MM.1S (cell line): ENCODE measurements around the gene EDEM3.

Experiments used
- DNase-seq: peaks from one replicate; pipeline ENCODE4 v3.0.0-alpha.2; 2015
- H2AFZ ChIP-seq: fragments of 300-600 bp; sonication (generic); 2 replicates; pipeline ENCODE4 v1.6.0; 2016; ENCODE audit warnings: antibody characterized with exemption, low read length
- H3F3A ChIP-seq: fragments of 300-600 bp; sonication (generic); 2 replicates; pipeline ENCODE4 v1.6.1; 2016; ENCODE audit warnings: mild to moderate bottlenecking, antibody characterized with exemption, low read length, moderate library complexity, mixed read lengths; ENCODE audit not compliant: insufficient read depth
- H3K27ac ChIP-seq: fragments of 300-600 bp; sonication (generic); 2 replicates; pipeline ENCODE4 v1.5.1; 2016; ENCODE audit warnings: mild to moderate bottlenecking, low read length
- H3K27me3 ChIP-seq: fragments of 300-600 bp; sonication (generic); replicated peaks from 2 replicates; pipeline ENCODE4 v1.6.0; 2016; ENCODE audit warnings: low read length; ENCODE audit not compliant: insufficient read depth
- H3K36me3 ChIP-seq: fragments of 300-600 bp; sonication (generic); replicated peaks from 2 replicates; pipeline ENCODE4 v1.6.1; 2016; ENCODE audit warnings: mild to moderate bottlenecking, low read length, mixed read lengths; ENCODE audit not compliant: insufficient read depth
- H3K4me1 ChIP-seq: fragments of 300-600 bp; sonication (generic); 2 replicates; pipeline ENCODE4 v1.6.1; 2016; ENCODE audit warnings: low read length, mixed read lengths
- H3K4me2 ChIP-seq: fragments of 300-600 bp; sonication (generic); 2 replicates; pipeline ENCODE4 v1.6.0; 2016; ENCODE audit warnings: low read depth, low read length
- H3K4me3 ChIP-seq: fragments of 300-600 bp; sonication (generic); 2 replicates; pipeline ENCODE4 v1.5.1; 2016; ENCODE audit warnings: low read length, mixed read lengths
- H3K79me2 ChIP-seq: fragments of 300-600 bp; sonication (generic); 2 replicates; pipeline ENCODE4 v1.6.1; 2016; ENCODE audit warnings: mixed run types, low read length, mixed read lengths
- H3K9ac ChIP-seq: fragments of 300-600 bp; sonication (generic); 2 replicates; pipeline ENCODE4 v1.6.1; 2016; ENCODE audit warnings: low read length, mixed read lengths
- H3K9me2 ChIP-seq: fragments of 300-600 bp; sonication (generic); replicated peaks from 2 replicates; pipeline ENCODE4 v1.6.1; 2016; ENCODE audit warnings: mild to moderate bottlenecking, low read length, mixed read lengths; ENCODE audit not compliant: insufficient read depth
- H3K9me3 ChIP-seq: fragments of 300-600 bp; sonication (generic); replicated peaks from 2 replicates; pipeline ENCODE4 v1.6.1; 2016; ENCODE audit warnings: mild to moderate bottlenecking, low read length, mixed read lengths; ENCODE audit not compliant: insufficient read depth
- H4K20me1 ChIP-seq: fragments of 300-600 bp; sonication (generic); 2 replicates; pipeline ENCODE4 v1.6.1; 2016; ENCODE audit warnings: mild to moderate bottlenecking, low read length, moderate library complexity, mixed read lengths; ENCODE audit not compliant: insufficient read depth
- CTCF ChIP-seq: fragments of 300-600 bp; sonication (generic); IDR thresholded peaks from 2 replicates; pipeline ENCODE4 v1.5.1; 2016; ENCODE audit warnings: antibody characterized with exemption, low read length, mixed read lengths
- EZH2 ChIP-seq: fragments of 300-600 bp; sonication (generic); optimal IDR thresholded peaks from 2 replicates; pipeline ENCODE3; 2017; ENCODE audit warnings: low read depth, mild to moderate bottlenecking, antibody characterized with exemption, low read length, mixed read lengths
- EZH2phosphoT487 ChIP-seq: fragments of 300-600 bp; sonication (generic); IDR thresholded peaks from 2 replicates; pipeline ENCODE4 v1.6.1; 2018; ENCODE audit warnings: antibody characterized with exemption, low read length

The EDEM3 gene

GRCh38 chr1:184695023-184695422 lies 59.6 kb downstream of the EDEM3 start:
- H3K27me3 ChIP-seq, result no peaks in the 10 kb centered on the region
- H3K79me2 ChIP-seq, result peaks cover 11% of the 10 kb centered on the region; the same call in 1 of the 2 replicates
- H3K9me3 ChIP-seq, result no peaks in the 10 kb centered on the region
- peak; percentile 27 for DNase-seq
- H2AFZ ChIP-seq, result no peak overlapping the region
- H4K20me1 ChIP-seq, result no peaks in the 10 kb centered on the region
- TF ChIP-seq EZH2phosphoT487 (no peak), EZH2 (no peak)
- 0 out of 2 replicates have a peak, but pooled peaks cover 15% of the 10 kb centered on the region for H3F3A ChIP-seq
- H3K36me3 ChIP-seq, result peaks cover 9% of the 10 kb centered on the region; the same call in 1 of the 2 replicates
- H3K4me1 ChIP-seq, result 0 out of 2 replicates have a peak, but pooled peaks cover 6% of the 10 kb centered on the region
- H3K4me3 ChIP-seq, result no peak overlapping the region
- no peaks in the 10 kb centered on the region for H3K9me2 ChIP-seq
- no peak overlapping the region for H3K27ac ChIP-seq
- no peak overlapping the region for H3K9ac ChIP-seq
- H3K4me2 ChIP-seq, result no peak overlapping the region

GRCh38 chr1:184693011-184693410 lies 61.6 kb downstream of the EDEM3 start:
- no peak for DNase-seq
- Histone ChIP-seq H3K9me3 (no peaks in the 10 kb centered on the region), H3K79me2 (0 out of 2 replicates have a peak, but pooled peaks cover 3% of the 10 kb centered on the region), H3K4me2 (no peak overlapping the region), H3F3A (peaks cover 24% of the 10 kb centered on the region; the same call in 1 of the 2 replicates), H3K9ac (no peak overlapping the region), H2AFZ (no peak overlapping the region), H3K4me3 (no peak overlapping the region), H4K20me1 (no peaks in the 10 kb centered on the region), H3K36me3 (peaks cover 1% of the 10 kb centered on the region; the same call in 1 of the 2 replicates), H3K4me1 (0 out of 2 replicates have a peak, but pooled peaks cover 6% of the 10 kb centered on the region), H3K27ac (no peak overlapping the region), H3K9me2 (no peaks in the 10 kb centered on the region), H3K27me3 (no peaks in the 10 kb centered on the region)
- TF ChIP-seq CTCF, result no peak
- no peak for TF ChIP-seq EZH2phosphoT487
- no peak for TF ChIP-seq EZH2

GRCh38 chr1:184691719-184692324 lies 62.8 kb downstream of the EDEM3 start:
- Histone ChIP-seq H3F3A (peaks cover 34% of the 10 kb centered on the region), H3K9me2 (no peaks in the 10 kb centered on the region), H4K20me1 (no peaks in the 10 kb centered on the region), H3K36me3 (no peaks in the 10 kb centered on the region; the same call in 1 of the 2 replicates), H3K4me3 (no peak overlapping the region), H3K79me2 (no peaks in the 10 kb centered on the region), H3K9ac (no peak overlapping the region), H3K4me2 (no peak overlapping the region), H3K4me1 (0 out of 2 replicates have a peak, but pooled peaks cover 11% of the 10 kb centered on the region), H3K27ac (no peak overlapping the region), H3K27me3 (no peaks in the 10 kb centered on the region), H2AFZ (no peak overlapping the region), H3K9me3 (no peaks in the 10 kb centered on the region)
- peak; percentile 32 for DNase-seq
- TF ChIP-seq CTCF, result peak; percentile 93
- no peak for TF ChIP-seq EZH2

- H3K9ac ChIP-seq, result no peak overlapping the region
- H3K27ac ChIP-seq, result peak overlapping the region; percentile 82; the same call in 1 of the 2 replicates
- no peaks in the 10 kb centered on the region for H3K36me3 ChIP-seq
- no peaks in the 10 kb centered on the region for H3K79me2 ChIP-seq
- peaks cover 35% of the 10 kb centered on the region for H3K4me1 ChIP-seq
- H3K27me3 ChIP-seq, result no peaks in the 10 kb centered on the region
- H3K4me3 ChIP-seq, result no peak overlapping the region
- no peak overlapping the region for H2AFZ ChIP-seq
- H3K4me2 ChIP-seq, result no peak overlapping the region
- peaks cover 54% of the 10 kb centered on the region for H3F3A ChIP-seq
- no peaks in the 10 kb centered on the region for H4K20me1 ChIP-seq
- TF ChIP-seq EZH2phosphoT487 (no peak), EZH2 (no peak), CTCF (no peak)
- H3K9me3 ChIP-seq, result no peaks in the 10 kb centered on the region
- no peaks in the 10 kb centered on the region for H3K9me2 ChIP-seq
- no peak for DNase-seq
Measured at GRCh38 chr1:184686540-184686939, 68.1 kb downstream of the EDEM3 start.
